Naive thymus-derived CD8-positive, alpha-beta T cell (primary cell): ENCODE results near the gene OR2Y1. TPM values are rescaled to one million over a fixed set of nuclear protein-coding genes. Genes with fewer than 3 reads are reported as not detected.
"Not testable (repeated sequence)": the region's sequence is repeated elsewhere in the genome, so short reads cannot be mapped to it uniquely, and the experiment has no call there.

Experiments used
- ATAC-seq, 2 donors: fragments of 150-1000 bp; cut with Tn5 transposase in 1 of 2; sonication (Bioruptor Pico), chemical (Tn5 transposase) in 1 of 2; 1 replicate in 1 of 2; 2 replicates in 1 of 2; pipeline ENCODE4 v1.10.0; 2021; ENCODE audit warnings: mild to moderate bottlenecking in 2 of 2, moderate library complexity in 2 of 2
- POLR2A ChIA-PET: fragments of 350-600 bp; sonication (Branson Sonifier 250); formaldehyde crosslinking; loops from one replicate; lab custom pipeline; 2021; ENCODE audit warnings: antibody characterized with exemption; lab: Charles Lee
- DNase-seq, 10 donors: peaks; one replicate each; pipeline versions ENCODE4 v3.0.0 to v3.0.0-alpha.2; 2020 to 2022
- H3K27ac Mint-ChIP-seq, 10 donors: one replicate each; pipeline ENCODE4 v1.8.0; 2020 to 2022; ENCODE audit warnings: mild to moderate bottlenecking in 10 of 10, mixed read lengths in 10 of 10, moderate library complexity in 4 of 10, inconsistent platforms in 1 of 10
- H3K27me3 Mint-ChIP-seq, 5 donors: one replicate each; pipeline ENCODE4 v1.8.0; 2021 to 2022; ENCODE audit warnings: mixed read lengths in 5 of 5
- H3K36me3 Mint-ChIP-seq, 3 donors: one replicate each; pipeline ENCODE4 v1.8.0; 2020 to 2022; ENCODE audit warnings: mixed read lengths in 3 of 3, mild to moderate bottlenecking in 2 of 3, inconsistent platforms in 1 of 3
- H3K4me1 Mint-ChIP-seq, 4 donors: one replicate each; pipeline ENCODE4 v1.8.0; 2021 to 2022; ENCODE audit warnings: mixed read lengths in 4 of 4
- H3K4me3 Mint-ChIP-seq, 10 donors: one replicate each; pipeline ENCODE4 v1.8.0; 2020 to 2022; ENCODE audit warnings: mild to moderate bottlenecking in 10 of 10, mixed read lengths in 10 of 10, moderate library complexity in 6 of 10, inconsistent platforms in 1 of 10
- H3K9me3 Mint-ChIP-seq, 9 donors: one replicate each; pipeline ENCODE4 v1.8.0; 2020 to 2022; ENCODE audit warnings: mixed read lengths in 9 of 9, mild to moderate bottlenecking in 3 of 9, inconsistent platforms in 1 of 9, moderate library complexity in 1 of 9
- polyA plus RNA-seq, 3 donors: library from polyadenylated mRNA; unstranded; fragments of 300-500 nt; fragmentation: Illumina TruSeq; gene quantifications; one replicate each; pipeline ENCODE4 v1.2.3, GENCODE V29; 2021
- total RNA-seq, 8 experiments: library from RNA in 2 of 8; stranded (reverse) in 2 of 8; gene quantifications; one replicate each; pipeline ENCODE4 v1.2.3 and lab custom pipeline; 2021 to 2026

OR2Y1 gene
- total RNA-seq: not detected
- not detected for polyA plus RNA-seq
- total RNA-seq (lab: John Stamatoyannopoulos, UW): 0 reads per million in 6 experiments

- DNase-seq: no peak
- Mint-ChIP-seq H3K36me3 (no peaks in the 10 kb centered on the region), H3K27me3 (peaks cover 21 to 26% (median 25%) of the 10 kb centered on the region in 5 donors), H3K4me3 (peak within 1 kb of the TSS in 1 of 10 donors; percentile 42), H3K4me1 (no peaks in the 10 kb centered on the region), H3K27ac (peak within 1 kb of the TSS in 2 of 10 donors; percentile 18 to 77), H3K9me3 (no peaks in the 10 kb centered on the region)
- no peak for ATAC-seq
- POLR2A ChIA-PET: no interaction called here
Measured at GRCh38 chr5:180739958-180740357, at the start of gene OR2Y1. TSS of gene OR2Y1 (minus strand) at chr5:180740058. CDS start at chr5:180740058, 0 bp downstream.

- DNase-seq, H3K27me3 Mint-ChIP-seq, ATAC-seq, H3K9me3 Mint-ChIP-seq: not testable (repeated sequence)
- Mint-ChIP-seq H3K4me3 (peak overlapping the region in 1 of 10 donors; percentile 24), H3K27ac (peak overlapping the region in 5 of 10 donors; percentile 15 to 62 (median 36)), H3K36me3 (peaks cover 0 to 48% (median 0%) of the 10 kb centered on the region in 3 donors), H3K4me1 (peaks cover 25 to 71% (median 55%) of the 10 kb centered on the region in 4 donors)
- POLR2A ChIA-PET: interaction anchor here (0.8 to 2.6 kb wide), 5 partner anchors 13 to 72 kb away, joined by 3 to 19 read pairs (median 7); partner anchors contain the start of genes MGAT1 and ZFP62
Measured at GRCh38 chr5:180788651-180789410, 49.0 kb upstream of the OR2Y1 start.

GRCh38 chr5:180787711-180788431, 48.0 kb upstream of the OR2Y1 start:
- POLR2A ChIA-PET: interaction anchor here (0.6 to 2.6 kb wide), 3 partner anchors 16 to 72 kb away, joined by 3 to 11 read pairs (median 5); no protein-coding TSS in a partner anchor
- DNase-seq: no peak
- Mint-ChIP-seq H3K4me1 (peaks cover 23 to 68% (median 52%) of the 10 kb centered on the region in 4 donors), H3K27ac (peak overlapping the region; percentile 31 to 92 (median 76)), H3K9me3 (no peaks in the 10 kb centered on the region), H3K4me3 (peak overlapping the region in 1 of 10 donors; percentile 1), H3K27me3 (no peaks in the 10 kb centered on the region), H3K36me3 (peaks cover 0 to 38% (median 0%) of the 10 kb centered on the region in 3 donors)
- ATAC-seq: no peak

- no peaks in the 10 kb centered on the region for H3K27me3 Mint-ChIP-seq
- peak overlapping the region in 2 of 10 donors; percentile 10 to 44 for H3K4me3 Mint-ChIP-seq
- H3K27ac Mint-ChIP-seq: peak overlapping the region; percentile 71 to 92 (median 87)
- POLR2A ChIA-PET: interaction anchor here (1.3 to 3.2 kb wide), 5 partner anchors 15 to 74 kb away, joined by 5 to 24 read pairs (median 11); partner anchors contain the start of genes MGAT1 and ZFP62
- ATAC-seq: no peak
- no peaks in the 10 kb centered on the region for H3K9me3 Mint-ChIP-seq
- peaks cover 26 to 75% (median 56%) of the 10 kb centered on the region in 4 donors for H3K4me1 Mint-ChIP-seq
- DNase-seq: no peak
- H3K36me3 Mint-ChIP-seq: peaks cover 0 to 30% (median 0%) of the 10 kb centered on the region in 3 donors
Measured at GRCh38 chr5:180786531-180787398, 46.9 kb upstream of the OR2Y1 start.

GRCh38 chr5:180785794-180786221, 46.0 kb upstream of the OR2Y1 start:
- DNase-seq (no peak), ATAC-seq (no peak)
- Mint-ChIP-seq H3K36me3 (peaks cover 0 to 21% (median 0%) of the 10 kb centered on the region in 3 donors), H3K9me3 (no peaks in the 10 kb centered on the region), H3K27ac (peak overlapping the region; percentile 70 to 92 (median 86)), H3K4me3 (peak overlapping the region in 2 of 10 donors; percentile 14 to 44), H3K27me3 (no peaks in the 10 kb centered on the region), H3K4me1 (peaks cover 26 to 67% (median 50%) of the 10 kb centered on the region in 4 donors)
- POLR2A ChIA-PET: interaction anchor here (1.4 to 3.2 kb wide), 4 partner anchors 16 to 75 kb away, joined by 7 to 24 read pairs (median 16); partner anchors contain the start of genes MGAT1 and ZFP62

GRCh38 chr5:180785121-180785781, 45.4 kb upstream of the OR2Y1 start:
- Mint-ChIP-seq H3K27ac (peak overlapping the region in 9 of 10 donors; percentile 77 to 92 (median 87)), H3K36me3 (peaks cover 0 to 16% (median 0%) of the 10 kb centered on the region in 3 donors), H3K4me1 (peaks cover 22 to 62% (median 46%) of the 10 kb centered on the region in 4 donors), H3K27me3 (no peaks in the 10 kb centered on the region), H3K4me3 (peak overlapping the region in 4 of 10 donors; percentile 14 to 44 (median 28)), H3K9me3 (no peaks in the 10 kb centered on the region)
- POLR2A ChIA-PET: interaction anchor here (1.3 to 3.6 kb wide), 6 partner anchors 9 to 75 kb away, joined by 4 to 29 read pairs (median 16); partner anchors contain the start of genes MGAT1 and ZFP62
- ATAC-seq (no peak), DNase-seq (no peak)

- Mint-ChIP-seq H3K27ac (peak overlapping the region; percentile 8 to 87 (median 47)), H3K9me3 (no peaks in the 10 kb centered on the region), H3K4me3 (no peak overlapping the region), H3K27me3 (no peaks in the 10 kb centered on the region), H3K36me3 (peaks cover 0 to 9% (median 0%) of the 10 kb centered on the region in 3 donors), H3K4me1 (peaks cover 23 to 57% (median 44%) of the 10 kb centered on the region in 4 donors)
- peak; percentile 48 to 91 (median 70) for DNase-seq
- POLR2A ChIA-PET: interaction anchor here (1.3 to 3.6 kb wide), 5 partner anchors 10 to 76 kb away, joined by 4 to 29 read pairs (median 22); partner anchors contain the start of genes MGAT1 and ZFP62
- ATAC-seq: peak; percentile 78 to 91
Measured at GRCh38 chr5:180784497-180785097, 44.7 kb upstream of the OR2Y1 start.

GRCh38 chr5:180783340-180784052, 43.6 kb upstream of the OR2Y1 start:
- Mint-ChIP-seq H3K27me3 (no peaks in the 10 kb centered on the region), H3K36me3 (peaks cover 0 to 2% (median 0%) of the 10 kb centered on the region in 3 donors), H3K4me1 (peaks cover 23 to 56% (median 44%) of the 10 kb centered on the region in 4 donors), H3K27ac (peak overlapping the region in 7 of 10 donors; percentile 0 to 68 (median 21)), H3K4me3 (no peak overlapping the region), H3K9me3 (no peaks in the 10 kb centered on the region)
- POLR2A ChIA-PET: interaction anchor here (1.2 to 3.6 kb wide), 6 partner anchors 11 to 77 kb away, joined by 3 to 29 read pairs (median 13); partner anchors contain the start of genes MGAT1 and ZFP62
- no peak for DNase-seq
- ATAC-seq: no peak

- H3K27me3 Mint-ChIP-seq: no peaks in the 10 kb centered on the region
- peaks cover 19 to 49% (median 39%) of the 10 kb centered on the region in 4 donors for H3K4me1 Mint-ChIP-seq
- ATAC-seq (peak in 1 of 2 donors; percentile 64), DNase-seq (no peak)
- POLR2A ChIA-PET: interaction anchor here (1.2 to 3.6 kb wide), 3 partner anchors 28 to 77 kb away, joined by 3 to 29 read pairs (median 4); no protein-coding TSS in a partner anchor
- peak overlapping the region in 5 of 10 donors; percentile 6 to 63 (median 24) for H3K27ac Mint-ChIP-seq
- H3K4me3 Mint-ChIP-seq: no peak overlapping the region
- H3K36me3 Mint-ChIP-seq: peaks cover 0 to 2% (median 0%) of the 10 kb centered on the region in 3 donors
- H3K9me3 Mint-ChIP-seq: no peaks in the 10 kb centered on the region
Measured at GRCh38 chr5:180782748-180783147, 42.9 kb upstream of the OR2Y1 start.

GRCh38 chr5:180781900-180782326, 42.1 kb upstream of the OR2Y1 start:
- POLR2A ChIA-PET: interaction anchor here (1.3 to 3.6 kb wide), 2 partner anchors 28 to 49 kb away, joined by 4 to 29 read pairs; no protein-coding TSS in a partner anchor
- DNase-seq, H3K27me3 Mint-ChIP-seq, ATAC-seq, H3K9me3 Mint-ChIP-seq, H3K4me3 Mint-ChIP-seq, H3K36me3 Mint-ChIP-seq: not testable (repeated sequence)
- peak overlapping the region in 2 of 10 donors; percentile 46 to 73 for H3K27ac Mint-ChIP-seq
- peaks cover 14 to 42% (median 33%) of the 10 kb centered on the region in 4 donors for H3K4me1 Mint-ChIP-seq
